Gastrocnemius medialis (tissue), 4 donors: ENCODE results near the gene NUP62. TPM values are rescaled to one million over a fixed set of nuclear protein-coding genes. Genes with fewer than 3 reads are reported as not detected.
"Not testable (repeated sequence)": the region's sequence is repeated elsewhere in the genome, so short reads cannot be mapped to it uniquely, and the experiment has no call there.

Experiments used
- ATAC-seq, 2 donors: fragments of 150-250 bp; one replicate each; pipeline ENCODE4 v1.9.1; 2016
- DNase-seq, 2 donors: peaks; one replicate each; pipeline ENCODE4 v3.0.0-alpha.2; 2019
- H3K27ac ChIP-seq, 4 donors: fragments of 200-600 bp; sonication (generic); 1 replicate in 1 of 4; 2 replicates in 3 of 4; pipeline ENCODE4 v1.5.1; 2016 to 2018; ENCODE audit warnings: mild to moderate bottlenecking in 2 of 4, moderate library complexity in 1 of 4
- H3K27me3 ChIP-seq, 3 donors: fragments of 200-600 bp; sonication (generic) in 2 of 3; 1 replicate in 1 of 3; 2 replicates in 2 of 3; pipeline versions ENCODE4 v1.5.1 to v1.6.0; 2016 to 2019; ENCODE audit warnings: mild to moderate bottlenecking in 1 of 3, moderate library complexity in 1 of 3
- H3K36me3 ChIP-seq, 2 donors: fragments of 200-600 bp; sonication (generic) in 1 of 2; one replicate each; pipeline ENCODE4 v1.5.1; 2017 to 2018
- H3K4me1 ChIP-seq, 2 donors: fragments of 200-600 bp; sonication (generic) in 1 of 2; one replicate each; pipeline ENCODE4 v1.5.1; 2016 to 2017; ENCODE audit warnings: mild to moderate bottlenecking in 2 of 2
- H3K4me3 ChIP-seq, 4 donors: fragments of 200-600 bp; sonication (generic) in 3 of 4; 1 replicate in 1 of 4; 2 replicates in 3 of 4; pipeline ENCODE4 v1.5.1; 2016 to 2019; ENCODE audit warnings: mild to moderate bottlenecking in 2 of 4
- H3K9me3 ChIP-seq, 3 donors: fragments of 200-600 bp; sonication (generic) in 2 of 3; 1 replicate in 1 of 3; 2 replicates in 2 of 3; pipeline ENCODE4 v1.5.1; 2016 to 2019
- POLR2A ChIP-seq, 2 donors: fragments of 450-650 bp; IDR thresholded peaks; one replicate each; pipeline ENCODE4 v1.6.1; 2017; ENCODE audit warnings: antibody characterized with exemption in 2 of 2, mild to moderate bottlenecking in 2 of 2, moderate library complexity in 2 of 2
- in situ Hi-C, 4 donors: fragments of 200-750 bp; cut with MboI; loops; one replicate each; pipeline versions ENCODE4 v1.15.0 to v1.8.0; 2017; ENCODE audit warnings: low sequenced_read_pairs in 4 of 4
- intact Hi-C: fragments of 100-400 bp; cut with DNase I; formaldehyde crosslinking; loops from one replicate; pipeline ENCODE4 v1.15.1; 2023; ENCODE audit warnings: low total_unique reads
- total RNA-seq, 4 donors: library from RNA; depleted of rRNA; stranded (reverse); fragments of >200 nt; gene quantifications; one replicate each; pipeline versions ENCODE4 v1.1.0 to v1.2.3, GENCODE V29; 2016
- TF ChIP-seq, protein P1 (sequence below), 5 experiments: fragments of 450-650 bp in 3 of 5; fragments of 200-600 bp in 2 of 5; sonication (generic) in 2 of 5; IDR thresholded peaks in 4 of 5; conservative IDR thresholded peaks in 1 of 5; 1 replicate in 4 of 5; 2 replicates in 1 of 5; pipeline ENCODE4 v1.5.1; 2016 to 2019; ENCODE audit warnings: antibody characterized with exemption in 5 of 5, mild to moderate bottlenecking in 3 of 5, moderate library complexity in 3 of 5

NUP62 gene
- total RNA-seq, 4 donors from 2014 or later = 32.8 to 38.0 (median 36.3) TPM

DNA sequence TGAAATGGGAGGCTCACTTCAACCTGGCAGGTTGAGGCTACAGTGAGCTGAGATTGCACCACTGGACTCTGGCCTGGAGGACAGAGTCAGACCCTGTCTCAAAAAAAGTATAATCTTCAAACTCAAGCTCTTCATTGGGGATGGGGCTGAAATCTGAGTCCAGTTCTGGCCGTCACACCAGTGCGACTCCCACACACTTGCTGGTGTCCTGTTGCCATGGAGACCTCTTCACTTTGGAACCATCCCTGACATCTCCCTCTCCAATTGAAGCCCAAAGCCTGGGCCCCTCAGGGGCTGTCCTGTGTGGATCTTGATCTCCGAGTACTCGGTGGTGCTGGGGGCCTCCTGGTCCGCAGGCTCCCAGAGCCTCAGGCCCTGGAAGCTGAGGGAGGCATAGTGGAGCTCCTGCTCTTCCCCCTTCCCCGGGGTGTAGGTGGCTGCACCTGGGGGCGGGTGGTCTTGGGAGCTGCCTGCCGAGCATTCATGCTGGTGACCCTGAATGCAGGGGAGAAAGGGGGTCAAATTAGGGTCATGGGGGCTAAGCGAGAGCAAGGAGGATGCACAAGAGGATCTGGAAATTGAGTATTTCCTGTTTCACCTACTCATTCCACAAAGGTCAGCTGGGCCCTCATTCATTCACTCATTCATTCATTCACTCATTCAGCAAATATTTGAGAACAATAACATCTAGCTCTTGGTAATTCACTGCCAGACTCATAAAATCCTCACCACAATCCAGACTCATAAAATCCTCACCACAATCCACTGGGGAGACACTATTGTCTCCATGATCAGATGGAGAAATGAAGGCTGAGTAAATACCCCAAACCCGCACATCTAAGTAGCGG is 20.7 kb upstream of the NUP62 start:
- no peak overlapping the region for H3K4me3 ChIP-seq
- H3K4me1 ChIP-seq = no peaks in the 10 kb centered on the region
- ATAC-seq (no peak), DNase-seq (no peak)
- no peak for TF ChIP-seq POLR2A (IDR thresholded peaks at IDR 0.05)
- TF ChIP-seq, protein P1, sequence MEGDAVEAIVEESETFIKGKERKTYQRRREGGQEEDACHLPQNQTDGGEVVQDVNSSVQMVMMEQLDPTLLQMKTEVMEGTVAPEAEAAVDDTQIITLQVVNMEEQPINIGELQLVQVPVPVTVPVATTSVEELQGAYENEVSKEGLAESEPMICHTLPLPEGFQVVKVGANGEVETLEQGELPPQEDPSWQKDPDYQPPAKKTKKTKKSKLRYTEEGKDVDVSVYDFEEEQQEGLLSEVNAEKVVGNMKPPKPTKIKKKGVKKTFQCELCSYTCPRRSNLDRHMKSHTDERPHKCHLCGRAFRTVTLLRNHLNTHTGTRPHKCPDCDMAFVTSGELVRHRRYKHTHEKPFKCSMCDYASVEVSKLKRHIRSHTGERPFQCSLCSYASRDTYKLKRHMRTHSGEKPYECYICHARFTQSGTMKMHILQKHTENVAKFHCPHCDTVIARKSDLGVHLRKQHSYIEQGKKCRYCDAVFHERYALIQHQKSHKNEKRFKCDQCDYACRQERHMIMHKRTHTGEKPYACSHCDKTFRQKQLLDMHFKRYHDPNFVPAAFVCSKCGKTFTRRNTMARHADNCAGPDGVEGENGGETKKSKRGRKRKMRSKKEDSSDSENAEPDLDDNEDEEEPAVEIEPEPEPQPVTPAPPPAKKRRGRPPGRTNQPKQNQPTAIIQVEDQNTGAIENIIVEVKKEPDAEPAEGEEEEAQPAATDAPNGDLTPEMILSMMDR (IDR thresholded peaks at IDR 0.05 in 4 of 5, conservative IDR thresholded peaks at IDR 0.05 in 1 of 5) = no peak
- no peaks in the 10 kb centered on the region for H3K36me3 ChIP-seq
- intact Hi-C loops = no loop called here
- in situ Hi-C loops = loop anchor here in 3 of 4 donors (25.0 kb wide), 1 partner anchor 187 kb away; no protein-coding TSS in a partner anchor
- peaks cover 0 to 10% (median 7%) of the 10 kb centered on the region in 3 donors for H3K27me3 ChIP-seq
- H3K27ac ChIP-seq = no peak overlapping the region
- H3K9me3 ChIP-seq = no peaks in the 10 kb centered on the region

DNA sequence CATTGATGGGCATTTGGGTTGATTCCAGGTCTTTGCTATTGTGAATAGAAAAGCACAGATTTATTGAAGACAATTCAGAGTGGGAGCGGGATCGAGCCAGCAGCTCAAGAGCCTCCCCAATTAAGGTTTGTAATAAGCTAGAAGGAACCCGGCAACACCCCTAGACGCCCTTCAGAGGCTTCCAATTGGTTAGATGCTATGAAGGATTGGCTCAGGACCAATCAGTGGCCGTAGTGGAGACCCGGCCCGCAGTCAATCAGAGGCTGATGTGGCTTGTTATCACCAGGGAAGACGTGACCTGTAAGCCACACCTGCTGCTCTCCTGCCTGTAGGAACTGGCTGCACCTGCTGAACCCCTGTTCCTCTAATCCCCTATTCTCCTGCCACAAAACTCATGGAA is 17.1 kb upstream of the NUP62 start:
- in situ Hi-C loops = loop anchor here in 3 of 4 donors (25.0 kb wide), 1 partner anchor 191 kb away; no protein-coding TSS in a partner anchor
- no peaks in the 10 kb centered on the region for H3K9me3 ChIP-seq
- ATAC-seq (no peak), DNase-seq (no peak)
- H3K27ac ChIP-seq = no peak overlapping the region
- intact Hi-C loops = no loop called here
- H3K4me1 ChIP-seq = no peaks in the 10 kb centered on the region
- no peak for TF ChIP-seq POLR2A (IDR thresholded peaks at IDR 0.05)
- TF ChIP-seq, protein P1 (IDR thresholded peaks at IDR 0.05 in 4 of 5, conservative IDR thresholded peaks at IDR 0.05 in 1 of 5) = no peak
- no peak overlapping the region for H3K4me3 ChIP-seq
- H3K27me3 ChIP-seq = peaks cover 0 to 10% (median 2%) of the 10 kb centered on the region in 3 donors
- no peaks in the 10 kb centered on the region for H3K36me3 ChIP-seq

DNA sequence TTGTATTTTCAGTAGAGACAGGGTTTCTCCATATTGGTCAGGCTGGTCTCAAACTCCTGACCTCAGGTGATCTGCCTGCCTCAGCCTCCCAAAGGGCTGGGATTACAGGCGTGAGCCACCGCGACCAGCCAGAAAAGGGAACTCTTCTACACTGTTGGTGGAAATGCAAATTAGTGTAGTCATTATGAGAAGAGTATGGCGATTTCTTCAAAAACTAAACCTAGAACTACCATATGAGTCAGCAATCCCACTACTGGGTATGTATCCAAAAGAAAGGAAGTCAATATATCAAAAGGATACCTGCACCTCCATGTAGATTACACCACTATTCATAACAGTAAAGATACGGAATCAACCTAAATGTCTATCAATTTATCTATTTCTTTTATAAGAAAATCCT is 15.3 kb upstream of the NUP62 start:
- H3K36me3 ChIP-seq, ATAC-seq, H3K27me3 ChIP-seq, H3K27ac ChIP-seq, H3K4me1 ChIP-seq, H3K4me3 ChIP-seq, H3K9me3 ChIP-seq, DNase-seq, intact Hi-C loops: not testable (repeated sequence)
- in situ Hi-C loops = loop anchor here in 3 of 4 donors (25.0 kb wide), 1 partner anchor 193 kb away; no protein-coding TSS in a partner anchor

DNA sequence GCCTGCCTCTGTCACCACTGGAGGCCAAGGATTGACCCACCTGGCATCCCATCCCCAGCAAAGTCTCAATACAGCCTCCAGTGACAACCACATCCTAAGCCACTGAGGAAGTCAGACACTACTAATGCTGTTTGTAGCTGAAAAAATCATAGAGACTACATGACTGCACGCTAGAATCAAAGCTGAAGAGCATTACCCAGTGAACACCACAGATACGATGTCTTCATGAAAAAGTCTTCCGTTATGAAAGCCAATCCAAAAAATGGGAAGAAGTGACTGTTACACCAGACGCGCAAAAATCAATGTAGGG is 11.1 kb upstream of the NUP62 start:
- Histone ChIP-seq H3K4me3 (no peak overlapping the region), H3K4me1 (peaks cover 3 to 6% of the 10 kb centered on the region in 2 donors), H3K36me3 (no peaks in the 10 kb centered on the region), H3K27me3 (no peaks in the 10 kb centered on the region), H3K9me3 (no peaks in the 10 kb centered on the region), H3K27ac (no peak overlapping the region)
- DNase-seq (no peak), ATAC-seq (no peak)
- intact Hi-C loops = no loop called here
- no peak for TF ChIP-seq POLR2A (IDR thresholded peaks at IDR 0.05)
- TF ChIP-seq, protein P1 (IDR thresholded peaks at IDR 0.05 in 4 of 5, conservative IDR thresholded peaks at IDR 0.05 in 1 of 5) = no peak
- in situ Hi-C loops = loop anchor here in 3 of 4 donors (25.0 kb wide), 1 partner anchor 197 kb away; no protein-coding TSS in a partner anchor

DNA sequence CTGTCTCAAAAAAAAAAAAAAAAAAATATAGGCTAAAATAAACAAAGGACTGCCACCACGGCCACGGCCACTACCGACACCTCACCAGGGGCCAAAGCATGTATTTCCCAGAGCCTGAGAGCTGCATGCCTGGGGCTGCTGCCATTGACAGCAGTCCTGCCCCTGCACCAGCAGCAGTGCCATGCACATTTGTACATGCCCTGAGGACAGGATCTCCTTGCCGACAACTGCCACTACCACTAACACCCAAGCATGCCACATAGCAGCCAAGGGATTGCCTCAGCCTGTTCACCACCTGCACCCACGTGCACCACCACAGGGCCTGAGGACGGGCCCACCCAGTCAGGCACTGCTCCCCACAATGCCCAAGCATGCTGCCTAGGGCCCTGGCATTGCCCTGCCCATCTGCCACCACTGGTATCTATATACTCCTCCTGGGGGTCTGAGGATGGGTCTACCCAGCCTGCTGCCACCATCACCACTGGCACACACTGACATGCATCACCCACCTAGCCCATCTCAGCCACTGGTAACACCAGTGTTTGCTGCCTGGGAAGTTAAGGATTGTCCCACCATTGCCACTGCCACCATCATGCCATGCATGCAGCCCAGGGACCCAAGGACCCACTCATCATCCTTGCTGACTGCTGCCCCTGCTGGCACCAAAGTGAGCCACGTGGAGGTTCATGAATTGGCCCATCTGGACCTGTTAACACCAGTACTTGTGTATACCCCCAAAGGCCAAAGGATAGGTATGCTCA is 10.6 kb upstream of the NUP62 start:
- H3K4me1 ChIP-seq = peaks cover 3 to 6% of the 10 kb centered on the region in 2 donors
- no peak overlapping the region for H3K4me3 ChIP-seq
- DNase-seq (no peak), ATAC-seq (no peak)
- H3K36me3 ChIP-seq = no peaks in the 10 kb centered on the region
- intact Hi-C loops (no loop called here), in situ Hi-C loops (loop anchor here in 3 of 4 donors (25.0 kb wide), 1 partner anchor 197 kb away; no protein-coding TSS in a partner anchor)
- H3K27ac ChIP-seq = no peak overlapping the region
- H3K27me3 ChIP-seq = no peaks in the 10 kb centered on the region
- H3K9me3 ChIP-seq = no peaks in the 10 kb centered on the region
- TF ChIP-seq POLR2A (IDR thresholded peaks at IDR 0.05) = no peak
- TF ChIP-seq, protein P1 (IDR thresholded peaks at IDR 0.05 in 4 of 5, conservative IDR thresholded peaks at IDR 0.05 in 1 of 5) = no peak
